Activated CD8-positive, alpha-beta T cell treated with anti-CD3 and anti-CD28 coated beads for 36 hours (primary cell): ENCODE data around the gene PECR. TPM values are rescaled to one million over a fixed set of nuclear protein-coding genes. Genes with fewer than 3 reads are reported as not detected.

Source experiments
- ATAC-seq: fragments of 200-7000 bp; cut with Tn5 transposase; one replicate; pipeline ENCODE4 v1.10.0; 2021; ENCODE audit warnings: mild to moderate bottlenecking, moderate library complexity
- CTCF ChIA-PET: fragments of 350-600 bp; sonication (Branson Sonifier 250); formaldehyde crosslinking; loops from one replicate; lab custom pipeline; 2021; ENCODE audit warnings: antibody characterized with exemption; lab: Charles Lee
- POLR2A ChIA-PET: fragments of 350-600 bp; sonication (Branson Sonifier 250); formaldehyde crosslinking; loops from one replicate; lab custom pipeline; 2021; ENCODE audit warnings: antibody characterized with exemption; lab: Charles Lee
- DNase-seq: peaks from one replicate; pipeline ENCODE4 v3.0.0-alpha.2; 2020
- H3K27ac Mint-ChIP-seq: one replicate; pipeline ENCODE4 v1.8.0; 2021; ENCODE audit warnings: mild to moderate bottlenecking, mixed read lengths
- H3K27me3 Mint-ChIP-seq: one replicate; pipeline ENCODE4 v1.8.0; 2021; ENCODE audit warnings: mixed read lengths
- H3K36me3 Mint-ChIP-seq: one replicate; pipeline ENCODE4 v1.8.0; 2021; ENCODE audit warnings: low read depth, mixed read lengths
- H3K4me1 Mint-ChIP-seq: one replicate; pipeline ENCODE4 v1.8.0; 2021; ENCODE audit warnings: low read depth, mixed read lengths
- H3K4me3 Mint-ChIP-seq: one replicate; pipeline ENCODE4 v1.8.0; 2021; ENCODE audit warnings: mild to moderate bottlenecking, moderate library complexity, mixed read lengths
- H3K9me3 Mint-ChIP-seq: one replicate; pipeline ENCODE4 v1.8.0; 2021; ENCODE audit warnings: mixed read lengths
- intact Hi-C: fragments of 100-400 bp; cut with micrococcal nuclease; formaldehyde crosslinking; loops from one replicate; pipeline ENCODE4 v1.10.0; 2022
- total RNA-seq, 2 experiments: library from RNA; stranded (reverse); gene quantifications; one replicate each; pipeline ENCODE4 v1.2.3, GENCODE V29; 2021
- TF ChIP-seq, protein P1 (sequence below): fragments of 200-600 bp; IDR thresholded peaks from one replicate; pipeline ENCODE4 v1.8.0; 2022; ENCODE audit warnings: antibody characterized with exemption, mild to moderate bottlenecking

PECR gene
- total RNA-seq, 2 experiments from 2014 or later: 21.1 to 22.5 TPM

DNA sequence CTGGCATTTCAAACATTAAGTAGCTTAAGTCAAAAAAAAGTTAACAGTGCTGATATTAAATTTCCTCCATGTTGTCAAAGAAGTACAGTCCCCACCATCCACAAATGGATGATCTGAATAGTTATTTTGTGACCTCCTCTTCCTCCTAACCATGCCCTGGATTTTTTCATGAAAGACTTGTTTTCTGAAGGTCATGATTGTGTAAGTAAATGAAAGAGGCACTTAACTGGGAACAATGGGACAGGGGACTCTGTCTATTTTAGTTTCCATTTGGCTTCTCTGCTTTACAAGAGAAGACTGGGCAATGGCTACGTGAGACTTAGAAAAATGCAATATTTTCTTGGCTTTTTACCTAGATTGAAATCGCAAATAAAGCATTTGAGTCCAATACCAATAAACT lies 32.2 kb downstream of the PECR start:
- Mint-ChIP-seq H3K4me1 (peaks cover 8% of the 10 kb centered on the region), H3K36me3 (peaks cover 5% of the 10 kb centered on the region), H3K27me3 (no peaks in the 10 kb centered on the region), H3K9me3 (no peaks in the 10 kb centered on the region), H3K4me3 (no peak overlapping the region), H3K27ac (no peak overlapping the region)
- DNase-seq (no peak), ATAC-seq (no peak)
- TF ChIP-seq, protein P1, sequence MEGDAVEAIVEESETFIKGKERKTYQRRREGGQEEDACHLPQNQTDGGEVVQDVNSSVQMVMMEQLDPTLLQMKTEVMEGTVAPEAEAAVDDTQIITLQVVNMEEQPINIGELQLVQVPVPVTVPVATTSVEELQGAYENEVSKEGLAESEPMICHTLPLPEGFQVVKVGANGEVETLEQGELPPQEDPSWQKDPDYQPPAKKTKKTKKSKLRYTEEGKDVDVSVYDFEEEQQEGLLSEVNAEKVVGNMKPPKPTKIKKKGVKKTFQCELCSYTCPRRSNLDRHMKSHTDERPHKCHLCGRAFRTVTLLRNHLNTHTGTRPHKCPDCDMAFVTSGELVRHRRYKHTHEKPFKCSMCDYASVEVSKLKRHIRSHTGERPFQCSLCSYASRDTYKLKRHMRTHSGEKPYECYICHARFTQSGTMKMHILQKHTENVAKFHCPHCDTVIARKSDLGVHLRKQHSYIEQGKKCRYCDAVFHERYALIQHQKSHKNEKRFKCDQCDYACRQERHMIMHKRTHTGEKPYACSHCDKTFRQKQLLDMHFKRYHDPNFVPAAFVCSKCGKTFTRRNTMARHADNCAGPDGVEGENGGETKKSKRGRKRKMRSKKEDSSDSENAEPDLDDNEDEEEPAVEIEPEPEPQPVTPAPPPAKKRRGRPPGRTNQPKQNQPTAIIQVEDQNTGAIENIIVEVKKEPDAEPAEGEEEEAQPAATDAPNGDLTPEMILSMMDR: no peak
- CTCF ChIA-PET: interaction anchor here (0.9 to 2.3 kb wide), 2 partner anchors 9 to 16 kb away, joined by 3 to 10 read pairs; no protein-coding TSS in a partner anchor
- intact Hi-C loops: no loop called here
- POLR2A ChIA-PET: interaction anchor here (0.6 kb wide), 1 partner anchor 44 kb away, joined by 3 read pairs; no protein-coding TSS in a partner anchor

DNA sequence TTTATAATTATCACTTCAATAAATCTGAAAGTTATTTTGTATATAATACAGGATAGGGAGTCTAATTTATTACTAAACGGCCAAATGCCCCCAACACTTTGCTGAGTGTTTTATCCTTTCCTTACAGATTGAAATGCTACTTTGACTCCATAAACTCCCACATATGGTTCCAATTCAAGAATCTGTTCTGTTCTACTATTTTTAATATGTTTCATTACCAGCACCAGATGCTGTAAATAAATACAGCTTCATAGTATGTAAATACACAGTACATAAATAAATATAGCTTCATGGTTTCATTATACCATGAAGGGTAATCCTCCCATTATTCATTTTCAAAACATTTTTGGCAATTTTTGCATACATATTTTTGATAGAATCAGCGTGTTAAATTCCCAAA lies 34.2 kb downstream of the PECR start:
- H3K27me3 Mint-ChIP-seq: no peaks in the 10 kb centered on the region
- no peaks in the 10 kb centered on the region for H3K9me3 Mint-ChIP-seq
- ChIA-PET POLR2A (interaction anchor here (1.0 kb wide), 1 partner anchor 15 kb away, joined by 4 read pairs; no protein-coding TSS in a partner anchor), CTCF (interaction anchor here (0.9 to 2.3 kb wide), 4 partner anchors 12 to 93 kb away, joined by 3 to 10 read pairs (median 4); no protein-coding TSS in a partner anchor)
- TF ChIP-seq, protein P1: no peak
- no peak overlapping the region for H3K4me3 Mint-ChIP-seq
- no peak overlapping the region for H3K27ac Mint-ChIP-seq
- peaks cover 8% of the 10 kb centered on the region for H3K4me1 Mint-ChIP-seq
- H3K36me3 Mint-ChIP-seq: peaks cover 11% of the 10 kb centered on the region
- intact Hi-C loops: no loop called here
- ATAC-seq (no peak), DNase-seq (no peak)

DNA sequence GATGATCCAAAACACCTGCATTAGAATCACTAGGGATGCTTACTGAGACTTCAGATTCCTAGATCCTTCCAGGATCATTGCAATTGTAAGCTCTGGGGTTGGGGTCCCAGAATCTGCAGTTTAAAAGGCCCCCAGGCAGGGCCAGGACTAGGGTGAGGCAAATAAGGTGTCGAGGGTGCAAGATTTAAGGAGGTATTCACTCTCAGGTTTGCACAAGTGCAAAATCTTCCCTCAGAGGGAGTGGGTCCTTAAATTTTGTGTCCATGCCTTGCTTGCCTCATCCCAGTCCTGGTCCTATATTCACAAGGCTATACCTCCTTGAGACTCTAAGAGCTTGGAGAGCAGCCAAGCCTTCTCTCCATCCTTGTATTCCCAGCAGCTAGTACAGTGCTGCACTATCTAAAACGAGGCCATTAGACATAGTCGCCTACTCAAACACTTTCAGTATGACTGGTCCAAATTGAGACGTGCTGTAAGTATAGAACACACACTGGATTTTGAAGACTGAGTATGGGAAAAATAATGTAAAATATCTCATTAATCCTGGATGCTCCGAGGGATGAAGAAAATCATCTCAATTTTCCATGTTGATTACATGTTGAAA lies 36.6 kb downstream of the PECR start:
- H3K9me3 Mint-ChIP-seq: no peaks in the 10 kb centered on the region
- ChIA-PET POLR2A (interaction anchor here (1.1 kb wide), 1 partner anchor 13 kb away, joined by 3 read pairs; no protein-coding TSS in a partner anchor), CTCF (interaction anchor here (1.3 to 1.6 kb wide), 5 partner anchors 11 to 65 kb away, joined by 3 to 12 read pairs (median 3); no protein-coding TSS in a partner anchor)
- intact Hi-C loops: no loop called here
- no peaks in the 10 kb centered on the region for H3K27me3 Mint-ChIP-seq
- no peak overlapping the region for H3K27ac Mint-ChIP-seq
- DNase-seq (no peak), ATAC-seq (peak; percentile 61)
- TF ChIP-seq, protein P1: no peak
- H3K4me1 Mint-ChIP-seq: peaks cover 8% of the 10 kb centered on the region
- H3K36me3 Mint-ChIP-seq: peaks cover 9% of the 10 kb centered on the region
- H3K4me3 Mint-ChIP-seq: no peak overlapping the region

DNA sequence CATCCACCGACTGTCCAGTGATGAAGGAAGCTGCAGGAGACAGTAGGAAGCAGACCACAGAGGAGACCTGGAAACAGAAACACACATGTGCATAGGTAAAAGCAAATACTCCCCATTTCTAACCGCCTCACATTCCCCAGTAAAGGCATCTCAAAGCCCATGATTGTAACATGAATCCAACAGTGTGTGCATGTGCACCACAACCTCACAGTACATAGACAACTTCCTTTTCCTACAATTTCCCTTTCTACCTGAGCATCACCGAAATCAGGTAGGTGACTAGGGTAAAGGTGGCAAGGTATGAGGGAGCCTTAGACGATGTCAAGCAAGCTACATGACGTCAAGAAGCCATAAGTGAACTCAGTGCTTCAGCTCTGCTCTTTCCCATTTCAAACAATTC lies 37.7 kb downstream of the PECR start:
- H3K36me3 Mint-ChIP-seq: peaks cover 7% of the 10 kb centered on the region
- ATAC-seq (no peak), DNase-seq (no peak)
- ChIA-PET CTCF (interaction anchor here (0.9 to 1.5 kb wide), 5 partner anchors 10 to 66 kb away, joined by 3 to 9 read pairs (median 4); no protein-coding TSS in a partner anchor), POLR2A (interaction anchor here (0.5 kb wide), 1 partner anchor 447 kb away, joined by 3 read pairs; no protein-coding TSS in a partner anchor)
- no peaks in the 10 kb centered on the region for H3K27me3 Mint-ChIP-seq
- no peak overlapping the region for H3K27ac Mint-ChIP-seq
- intact Hi-C loops: no loop called here
- TF ChIP-seq, protein P1: no peak
- H3K4me1 Mint-ChIP-seq: peaks cover 8% of the 10 kb centered on the region
- H3K9me3 Mint-ChIP-seq: no peaks in the 10 kb centered on the region
- no peak overlapping the region for H3K4me3 Mint-ChIP-seq

DNA sequence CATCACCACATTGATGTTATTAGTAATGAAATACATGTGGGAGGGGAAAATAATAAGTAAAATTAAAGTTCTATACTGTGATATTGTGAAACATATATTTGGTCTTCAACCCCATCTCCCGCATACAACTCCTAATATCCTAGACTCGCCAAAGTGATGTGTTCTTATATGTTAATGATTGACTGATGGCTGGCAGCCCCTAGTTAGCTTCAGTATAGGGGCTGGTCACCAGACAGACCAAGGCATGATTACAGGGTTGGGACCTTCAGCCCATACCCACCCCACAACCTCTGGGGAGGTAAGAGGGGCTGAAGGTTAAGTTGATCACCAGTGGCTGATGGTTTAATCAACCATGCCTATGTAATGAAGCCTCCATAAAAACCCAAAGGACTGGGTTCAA lies 40.2 kb downstream of the PECR start:
- H3K27me3 Mint-ChIP-seq: no peaks in the 10 kb centered on the region
- DNase-seq (no peak), ATAC-seq (no peak)
- H3K4me1 Mint-ChIP-seq: peaks cover 8% of the 10 kb centered on the region
- ChIA-PET CTCF (interaction anchor here (1.8 to 2.4 kb wide), 2 partner anchors 7 to 18 kb away, joined by 6 to 9 read pairs; no protein-coding TSS in a partner anchor), POLR2A (no interaction called here)
- H3K4me3 Mint-ChIP-seq: no peak overlapping the region
- no peaks in the 10 kb centered on the region for H3K9me3 Mint-ChIP-seq
- H3K36me3 Mint-ChIP-seq: peaks cover 7% of the 10 kb centered on the region
- TF ChIP-seq, protein P1: no peak
- no peak overlapping the region for H3K27ac Mint-ChIP-seq
- intact Hi-C loops: no loop called here
